Measurements from ENCODE around the gene GSTCD.

The GSTCD gene

DNA sequence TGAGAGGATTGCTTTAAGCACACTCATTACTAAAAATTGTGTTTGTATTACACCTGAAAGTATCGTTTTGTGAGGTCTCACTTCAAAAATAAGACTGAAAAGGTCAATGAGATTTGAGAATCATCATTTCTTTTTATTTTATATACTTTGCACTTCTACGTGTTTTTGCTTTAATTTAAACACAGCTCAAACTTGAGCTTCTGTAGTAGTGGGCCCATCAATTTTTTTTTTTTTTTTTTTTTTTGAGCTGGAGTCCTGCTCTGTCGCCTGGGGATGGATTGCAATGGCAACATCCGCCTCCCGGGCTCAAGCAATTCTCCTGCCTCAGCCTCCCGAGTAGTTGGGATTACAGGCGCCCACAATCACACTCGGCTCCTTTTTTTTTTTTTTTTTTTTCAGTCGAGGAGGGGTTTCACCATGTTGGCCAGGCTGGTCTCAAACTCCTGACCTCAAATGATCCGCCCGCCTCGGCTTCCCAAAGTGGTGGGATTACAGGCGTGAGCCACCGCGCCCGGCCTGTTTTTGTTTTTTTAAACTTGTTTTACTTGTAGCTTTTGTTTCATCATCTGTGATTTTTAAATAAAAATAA, 1.5 kb downstream of the GSTCD start:
- H3K9me2 ChIP-seq (ENCODE audit: low read depth, low read length) = no peaks in the 10 kb centered on the region
- peaks cover 86% of the 10 kb centered on the region for H3K79me2 ChIP-seq (ENCODE audit: insufficient read depth, low read length)

DNA sequence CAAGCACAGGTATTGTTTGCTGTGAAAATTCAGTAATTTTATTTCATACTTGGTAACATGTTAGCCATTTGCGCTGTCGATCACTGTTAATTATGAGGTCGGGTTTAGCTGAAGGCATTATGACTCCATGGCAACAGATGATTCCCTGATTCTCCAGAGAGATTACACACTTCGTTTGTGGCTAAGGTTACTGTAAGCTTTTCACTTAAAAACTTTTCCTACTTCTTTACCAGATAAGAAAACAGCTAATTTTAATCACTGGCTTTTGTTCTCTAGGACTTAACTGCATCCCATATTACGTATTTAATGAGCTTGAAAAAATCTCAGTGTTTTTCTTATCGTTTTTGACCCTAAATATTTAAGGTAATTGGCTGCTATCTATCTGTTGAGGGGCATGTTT, 2.1 kb downstream of the GSTCD start:
- H3F3A ChIP-seq (ENCODE audit: insufficient read depth, low read length) = peaks cover 3% of the 10 kb centered on the region; the same call in 1 of the 2 replicates
- H3K4me2 ChIP-seq (ENCODE audit: low read length) = no peak overlapping the region
- no peak overlapping the region for H3K4me3 ChIP-seq (ENCODE audit: low read depth, low read length, poor library complexity, severe bottlenecking)
- H4K20me1 ChIP-seq (ENCODE audit: insufficient read depth, low read length) = no peaks in the 10 kb centered on the region
- H3K27me3 ChIP-seq (ENCODE audit: insufficient read depth, low read length) = no peaks in the 10 kb centered on the region
- H3K36me3 ChIP-seq (ENCODE audit: insufficient read depth, low read length) = no peaks in the 10 kb centered on the region
- H3K9ac ChIP-seq (ENCODE audit: low read length) = no peak overlapping the region
- H3K27ac ChIP-seq (ENCODE audit: low read depth, low read length, poor library complexity, severe bottlenecking) = no peak overlapping the region
- H3K9me2 ChIP-seq (ENCODE audit: low read depth, low read length) = no peaks in the 10 kb centered on the region
- H3K79me2 ChIP-seq (ENCODE audit: insufficient read depth, low read length) = peaks cover 83% of the 10 kb centered on the region
- no peaks in the 10 kb centered on the region for H3K9me3 ChIP-seq (ENCODE audit: low read length)
- no peak overlapping the region for H2AFZ ChIP-seq (ENCODE audit: low read length)
- TF ChIP-seq, protein P1, sequence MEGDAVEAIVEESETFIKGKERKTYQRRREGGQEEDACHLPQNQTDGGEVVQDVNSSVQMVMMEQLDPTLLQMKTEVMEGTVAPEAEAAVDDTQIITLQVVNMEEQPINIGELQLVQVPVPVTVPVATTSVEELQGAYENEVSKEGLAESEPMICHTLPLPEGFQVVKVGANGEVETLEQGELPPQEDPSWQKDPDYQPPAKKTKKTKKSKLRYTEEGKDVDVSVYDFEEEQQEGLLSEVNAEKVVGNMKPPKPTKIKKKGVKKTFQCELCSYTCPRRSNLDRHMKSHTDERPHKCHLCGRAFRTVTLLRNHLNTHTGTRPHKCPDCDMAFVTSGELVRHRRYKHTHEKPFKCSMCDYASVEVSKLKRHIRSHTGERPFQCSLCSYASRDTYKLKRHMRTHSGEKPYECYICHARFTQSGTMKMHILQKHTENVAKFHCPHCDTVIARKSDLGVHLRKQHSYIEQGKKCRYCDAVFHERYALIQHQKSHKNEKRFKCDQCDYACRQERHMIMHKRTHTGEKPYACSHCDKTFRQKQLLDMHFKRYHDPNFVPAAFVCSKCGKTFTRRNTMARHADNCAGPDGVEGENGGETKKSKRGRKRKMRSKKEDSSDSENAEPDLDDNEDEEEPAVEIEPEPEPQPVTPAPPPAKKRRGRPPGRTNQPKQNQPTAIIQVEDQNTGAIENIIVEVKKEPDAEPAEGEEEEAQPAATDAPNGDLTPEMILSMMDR (IDR thresholded peaks at IDR 0.05; ENCODE audit: low read length) = no peak
- no peak for TF ChIP-seq EZH2 (IDR thresholded peaks at IDR 0.05; ENCODE audit: borderline replicate concordance, low read length)
- H3K4me1 ChIP-seq (ENCODE audit: insufficient read depth, low read length, severe bottlenecking) = peaks cover 67% of the 10 kb centered on the region

More for the DNA sequence above, 1.5 kb downstream of the GSTCD start:
- no peak overlapping the region for H3K27ac ChIP-seq (ENCODE audit: low read depth, low read length, poor library complexity, severe bottlenecking)
- H3K9me3 ChIP-seq (ENCODE audit: low read length) = no peaks in the 10 kb centered on the region
- peaks cover 3% of the 10 kb centered on the region; the same call in 1 of the 2 replicates for H3F3A ChIP-seq (ENCODE audit: insufficient read depth, low read length)
- peak overlapping the region; percentile 84 for H3K4me2 ChIP-seq (ENCODE audit: low read length)
- H2AFZ ChIP-seq (ENCODE audit: low read length) = no peak overlapping the region
- peaks cover 65% of the 10 kb centered on the region for H3K4me1 ChIP-seq (ENCODE audit: insufficient read depth, low read length, severe bottlenecking)
- TF ChIP-seq, protein P1 (IDR thresholded peaks at IDR 0.05; ENCODE audit: low read length) = no peak
- no peak for TF ChIP-seq EZH2 (IDR thresholded peaks at IDR 0.05; ENCODE audit: borderline replicate concordance, low read length)
- no peaks in the 10 kb centered on the region for H3K27me3 ChIP-seq (ENCODE audit: insufficient read depth, low read length)
- peak overlapping the region; percentile 93 for H3K4me3 ChIP-seq (ENCODE audit: low read depth, low read length, poor library complexity, severe bottlenecking)
- H3K36me3 ChIP-seq (ENCODE audit: insufficient read depth, low read length) = no peaks in the 10 kb centered on the region
- no peaks in the 10 kb centered on the region for H4K20me1 ChIP-seq (ENCODE audit: insufficient read depth, low read length)
- peak overlapping the region; percentile 88; the same call in 1 of the 2 replicates for H3K9ac ChIP-seq (ENCODE audit: low read length)

DNA sequence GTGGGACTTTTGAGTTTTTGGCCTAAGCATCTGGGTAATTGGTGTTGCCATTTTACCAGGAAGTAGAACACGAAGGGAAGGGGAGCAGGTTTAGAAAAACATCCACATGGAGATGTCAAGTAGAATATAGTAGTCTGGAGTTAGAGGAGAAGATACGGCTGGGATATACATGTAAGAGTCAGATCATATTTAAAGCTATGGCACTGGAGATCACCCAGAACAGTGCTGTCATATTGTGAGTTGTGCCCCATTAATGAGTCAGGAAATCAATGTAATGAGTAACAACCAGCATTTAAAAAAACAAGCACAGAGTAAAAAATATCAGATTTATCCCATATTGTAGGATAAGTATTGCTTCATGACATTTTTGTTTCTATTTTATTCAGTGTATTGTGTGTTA, 4.2 kb downstream of the GSTCD start:
- H3K9me3 ChIP-seq (ENCODE audit: low read length) = no peaks in the 10 kb centered on the region
- TF ChIP-seq, protein P1 (IDR thresholded peaks at IDR 0.05; ENCODE audit: low read length) = no peak
- no peak for TF ChIP-seq EZH2 (IDR thresholded peaks at IDR 0.05; ENCODE audit: borderline replicate concordance, low read length)

More for the DNA sequence above, 4.2 kb downstream of the GSTCD start:
- Histone ChIP-seq H3F3A (ENCODE audit: insufficient read depth, low read length) (peaks cover 3% of the 10 kb centered on the region; the same call in 1 of the 2 replicates), H3K27ac (ENCODE audit: low read depth, low read length, poor library complexity, severe bottlenecking) (peak overlapping the region; percentile 30), H3K27me3 (ENCODE audit: insufficient read depth, low read length) (no peaks in the 10 kb centered on the region), H3K36me3 (ENCODE audit: insufficient read depth, low read length) (no peaks in the 10 kb centered on the region), H4K20me1 (ENCODE audit: insufficient read depth, low read length) (no peaks in the 10 kb centered on the region), H3K4me2 (ENCODE audit: low read length) (no peak overlapping the region), H3K4me1 (ENCODE audit: insufficient read depth, low read length, severe bottlenecking) (peaks cover 52% of the 10 kb centered on the region), H3K9me2 (ENCODE audit: low read depth, low read length) (no peaks in the 10 kb centered on the region), H3K79me2 (ENCODE audit: insufficient read depth, low read length) (peaks cover 62% of the 10 kb centered on the region), H3K4me3 (ENCODE audit: low read depth, low read length, poor library complexity, severe bottlenecking) (no peak overlapping the region), H3K9ac (ENCODE audit: low read length) (no peak overlapping the region), H2AFZ (ENCODE audit: low read length) (no peak overlapping the region)

All from OCI-LY1 (cell line).